Keratinocyte (primary cell): ENCODE data around the gene EBF3.

Experiments
- EZH2 ChIP-seq: IDR thresholded peaks from one replicate; pipeline ENCODE4 v1.6.1; 2012; ENCODE audit warnings: inconsistent platforms, mild to moderate bottlenecking, low read length, moderate library complexity
- TF ChIP-seq, protein P1 (sequence below), 3 experiments: IDR thresholded peaks in 1 of 3; conservative IDR thresholded peaks in 1 of 3; optimal IDR thresholded peaks in 1 of 3; 2 replicates in 2 of 3; 3 replicates in 1 of 3; pipeline versions ENCODE3 to v1.5.1; 2011; ENCODE audit warnings: low read length in 3 of 3, mild to moderate bottlenecking in 3 of 3, moderate library complexity in 2 of 3, control low read depth in 1 of 3, inconsistent platforms in 1 of 3; ENCODE audit not compliant: insufficient read depth in 2 of 3; ENCODE audit errors: extremely low read depth in 1 of 3

DNA sequence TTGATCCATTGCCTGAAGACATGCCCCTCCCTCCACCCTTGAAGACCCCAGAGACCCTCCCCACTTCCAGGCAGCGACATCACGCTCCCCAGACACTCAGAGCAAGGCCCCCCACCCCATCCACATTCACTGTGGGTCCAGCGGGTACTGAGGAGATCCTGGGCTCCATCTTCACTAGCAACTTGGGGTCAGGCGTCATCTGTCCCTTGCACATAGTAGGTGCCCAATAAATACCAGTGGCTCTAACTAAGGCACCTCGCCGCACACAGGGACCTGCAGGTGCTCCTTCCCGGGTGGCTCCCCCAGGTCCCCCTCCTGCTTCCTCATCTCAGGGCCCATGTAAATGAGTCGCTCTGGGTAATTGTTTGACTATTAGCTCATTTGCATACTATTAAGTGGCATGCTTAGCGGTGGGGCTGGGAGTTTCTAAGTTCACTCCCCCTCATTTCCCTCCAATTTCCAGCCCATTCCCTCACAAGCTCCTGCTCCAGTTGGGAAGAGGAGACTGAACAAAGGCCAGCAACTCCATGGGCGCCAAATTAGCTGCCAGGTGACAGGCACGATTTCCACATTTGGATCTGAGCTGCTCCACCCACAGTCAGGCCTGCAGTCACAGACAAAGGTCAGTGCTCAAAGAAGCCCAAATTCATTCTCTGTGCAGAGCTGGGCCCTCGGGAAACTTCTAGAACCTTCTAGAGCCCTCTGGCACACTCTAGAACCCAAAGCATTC lies 29.7 kb downstream of the EBF3 start:
- TF ChIP-seq, protein P1, sequence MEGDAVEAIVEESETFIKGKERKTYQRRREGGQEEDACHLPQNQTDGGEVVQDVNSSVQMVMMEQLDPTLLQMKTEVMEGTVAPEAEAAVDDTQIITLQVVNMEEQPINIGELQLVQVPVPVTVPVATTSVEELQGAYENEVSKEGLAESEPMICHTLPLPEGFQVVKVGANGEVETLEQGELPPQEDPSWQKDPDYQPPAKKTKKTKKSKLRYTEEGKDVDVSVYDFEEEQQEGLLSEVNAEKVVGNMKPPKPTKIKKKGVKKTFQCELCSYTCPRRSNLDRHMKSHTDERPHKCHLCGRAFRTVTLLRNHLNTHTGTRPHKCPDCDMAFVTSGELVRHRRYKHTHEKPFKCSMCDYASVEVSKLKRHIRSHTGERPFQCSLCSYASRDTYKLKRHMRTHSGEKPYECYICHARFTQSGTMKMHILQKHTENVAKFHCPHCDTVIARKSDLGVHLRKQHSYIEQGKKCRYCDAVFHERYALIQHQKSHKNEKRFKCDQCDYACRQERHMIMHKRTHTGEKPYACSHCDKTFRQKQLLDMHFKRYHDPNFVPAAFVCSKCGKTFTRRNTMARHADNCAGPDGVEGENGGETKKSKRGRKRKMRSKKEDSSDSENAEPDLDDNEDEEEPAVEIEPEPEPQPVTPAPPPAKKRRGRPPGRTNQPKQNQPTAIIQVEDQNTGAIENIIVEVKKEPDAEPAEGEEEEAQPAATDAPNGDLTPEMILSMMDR (optimal IDR thresholded peaks at IDR 0.05 in 1 of 3, IDR thresholded peaks at IDR 0.05 in 1 of 3, conservative IDR thresholded peaks at IDR 0.05 in 1 of 3; ENCODE audit: extremely low read depth in 1 of 3, insufficient read depth in 2 of 3, low read length in 3 of 3) = no peak
- no peak for TF ChIP-seq EZH2
